GM18519 (cell line): Measurements from ENCODE around the gene KDF1.

Experiments
- ATAC-seq: cut with Tn5 transposase; IDR thresholded peaks from one replicate; pipeline ENCODE4 v1.9.1; 2021; ENCODE audit warnings: mild to moderate bottlenecking, moderate library complexity; ENCODE audit not compliant: unreplicated experiment, low FRiP score

KDF1 gene

GRCh38 chr1:26921540-26922430 is 38.5 kb downstream of the KDF1 start, which contains the start of gene NUDC:
Gene NUDC, plus strand, starts transcription at chr1:26921743. Its CDS starts 106 bp downstream, at chr1:26921849.
- ATAC-seq, result peak; percentile 95

GRCh38 chr1:26921126-26921539 is 39.1 kb downstream of the KDF1 start:
- no peak for ATAC-seq

GRCh38 chr1:26915204-26915842 is 44.9 kb downstream of the KDF1 start:
- no peak for ATAC-seq

- ATAC-seq, result no peak
Observed at GRCh38 chr1:26913754-26914619, 46.3 kb downstream of the KDF1 start, which contains the start of gene NR0B2. Gene NR0B2, minus strand, starts transcription at chr1:26913975. Its CDS starts 35 bp downstream, at chr1:26913940.

GRCh38 chr1:26913389-26913753 is 46.9 kb downstream of the KDF1 start:
- ATAC-seq, result no peak

GRCh38 chr1:26912147-26912490 is 48.1 kb downstream of the KDF1 start:
- no peak for ATAC-seq

- ATAC-seq, result no peak
Observed at GRCh38 chr1:26911399-26912146, 48.7 kb downstream of the KDF1 start.

GRCh38 chr1:26910343-26911160 is 49.7 kb downstream of the KDF1 start:
- ATAC-seq, result no peak

GRCh38 chr1:26909951-26910342 is 50.3 kb downstream of the KDF1 start:
- no peak for ATAC-seq

GRCh38 chr1:26907071-26907917 is 53.0 kb downstream of the KDF1 start:
- ATAC-seq, result no peak

- no peak for ATAC-seq
Observed at GRCh38 chr1:26900815-26901511, 59.3 kb downstream of the KDF1 start.

- no peak for ATAC-seq
Observed at GRCh38 chr1:26900001-26900814, 60.1 kb downstream of the KDF1 start, which contains the start of gene GPATCH3. Gene GPATCH3, minus strand, starts transcription at chr1:26900467. Its CDS starts 25 bp downstream, at chr1:26900442.
